Progenitor cell of endocrine pancreas (in vitro differentiated cells): ENCODE measurements around the gene ZNF407. TPM values are rescaled to one million over a fixed set of nuclear protein-coding genes. Genes with fewer than 3 reads are reported as not detected.

Source experiments
- DNase-seq: peaks from one replicate; pipeline ENCODE4 v3.0.0; 2021; ENCODE audit warnings: low spot score; ENCODE audit not compliant: unreplicated experiment
- H3K27ac Mint-ChIP-seq: 2 replicates; pipeline ENCODE4 v1.8.0; 2021; ENCODE audit warnings: mild to moderate bottlenecking, moderate library complexity, mixed read lengths
- H3K27me3 Mint-ChIP-seq: 2 replicates; pipeline ENCODE4 v1.8.0; 2021; ENCODE audit warnings: mixed read lengths
- H3K36me3 Mint-ChIP-seq: 2 replicates; pipeline ENCODE4 v1.8.0; 2022; ENCODE audit warnings: mixed read lengths; ENCODE audit not compliant: insufficient read depth
- H3K4me1 Mint-ChIP-seq: 2 replicates; pipeline ENCODE4 v1.8.0; 2021; ENCODE audit warnings: low read depth, mixed read lengths
- H3K4me3 Mint-ChIP-seq: 2 replicates; pipeline ENCODE4 v1.8.0; 2021; ENCODE audit warnings: low read depth, mild to moderate bottlenecking, moderate library complexity, mixed read lengths
- H3K9me3 Mint-ChIP-seq: 2 replicates; pipeline ENCODE4 v1.8.0; 2021; ENCODE audit warnings: low read depth, mixed read lengths
- total RNA-seq: library from RNA; stranded (reverse); gene quantifications from 2 replicates; pipeline ENCODE4 v1.2.1, GENCODE V29; 2021
- TF ChIP-seq, protein P1 (sequence below): fragments of 200-600 bp; sonication (generic); IDR thresholded peaks from one replicate; pipeline ENCODE4 v1.5.0; 2021; ENCODE audit warnings: antibody characterized with exemption, mild to moderate bottlenecking; ENCODE audit not compliant: unreplicated experiment

The ZNF407 gene
- total RNA-seq, 1 donor from 2014 or later: 18.1 TPM

DNA sequence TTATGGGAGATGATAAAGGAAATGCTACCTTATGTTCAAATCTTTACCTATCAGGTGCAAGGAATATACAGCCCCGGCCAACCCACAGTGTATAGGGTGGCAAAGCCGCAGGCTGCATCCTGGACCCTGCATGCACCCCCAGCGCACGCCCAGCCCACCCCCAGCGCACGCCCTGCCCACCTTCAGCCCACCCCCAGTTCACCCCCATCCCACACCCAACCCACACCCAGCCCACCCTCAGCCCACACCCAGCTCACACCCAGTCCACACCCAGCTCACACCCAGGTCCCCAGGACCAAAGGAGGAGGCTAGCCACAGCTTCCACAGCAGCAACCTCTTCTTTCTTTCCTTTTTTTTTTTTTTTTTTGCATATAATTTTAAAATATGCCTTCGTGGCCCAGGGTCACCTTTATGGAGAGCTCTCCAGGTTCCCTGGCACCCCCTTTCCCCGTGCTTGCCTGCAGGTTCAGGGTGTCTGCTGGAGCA lies 490.4 kb downstream of the ZNF407 start:
- no peak for DNase-seq
- Mint-ChIP-seq H3K4me1 (no peaks in the 10 kb centered on the region), H3K27me3 (no peaks in the 10 kb centered on the region), H3K27ac (no peak overlapping the region), H3K36me3 (no peaks in the 10 kb centered on the region), H3K9me3 (peaks cover under 1% of the 10 kb centered on the region), H3K4me3 (no peak overlapping the region)
- TF ChIP-seq, protein P1, sequence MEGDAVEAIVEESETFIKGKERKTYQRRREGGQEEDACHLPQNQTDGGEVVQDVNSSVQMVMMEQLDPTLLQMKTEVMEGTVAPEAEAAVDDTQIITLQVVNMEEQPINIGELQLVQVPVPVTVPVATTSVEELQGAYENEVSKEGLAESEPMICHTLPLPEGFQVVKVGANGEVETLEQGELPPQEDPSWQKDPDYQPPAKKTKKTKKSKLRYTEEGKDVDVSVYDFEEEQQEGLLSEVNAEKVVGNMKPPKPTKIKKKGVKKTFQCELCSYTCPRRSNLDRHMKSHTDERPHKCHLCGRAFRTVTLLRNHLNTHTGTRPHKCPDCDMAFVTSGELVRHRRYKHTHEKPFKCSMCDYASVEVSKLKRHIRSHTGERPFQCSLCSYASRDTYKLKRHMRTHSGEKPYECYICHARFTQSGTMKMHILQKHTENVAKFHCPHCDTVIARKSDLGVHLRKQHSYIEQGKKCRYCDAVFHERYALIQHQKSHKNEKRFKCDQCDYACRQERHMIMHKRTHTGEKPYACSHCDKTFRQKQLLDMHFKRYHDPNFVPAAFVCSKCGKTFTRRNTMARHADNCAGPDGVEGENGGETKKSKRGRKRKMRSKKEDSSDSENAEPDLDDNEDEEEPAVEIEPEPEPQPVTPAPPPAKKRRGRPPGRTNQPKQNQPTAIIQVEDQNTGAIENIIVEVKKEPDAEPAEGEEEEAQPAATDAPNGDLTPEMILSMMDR: no peak

DNA sequence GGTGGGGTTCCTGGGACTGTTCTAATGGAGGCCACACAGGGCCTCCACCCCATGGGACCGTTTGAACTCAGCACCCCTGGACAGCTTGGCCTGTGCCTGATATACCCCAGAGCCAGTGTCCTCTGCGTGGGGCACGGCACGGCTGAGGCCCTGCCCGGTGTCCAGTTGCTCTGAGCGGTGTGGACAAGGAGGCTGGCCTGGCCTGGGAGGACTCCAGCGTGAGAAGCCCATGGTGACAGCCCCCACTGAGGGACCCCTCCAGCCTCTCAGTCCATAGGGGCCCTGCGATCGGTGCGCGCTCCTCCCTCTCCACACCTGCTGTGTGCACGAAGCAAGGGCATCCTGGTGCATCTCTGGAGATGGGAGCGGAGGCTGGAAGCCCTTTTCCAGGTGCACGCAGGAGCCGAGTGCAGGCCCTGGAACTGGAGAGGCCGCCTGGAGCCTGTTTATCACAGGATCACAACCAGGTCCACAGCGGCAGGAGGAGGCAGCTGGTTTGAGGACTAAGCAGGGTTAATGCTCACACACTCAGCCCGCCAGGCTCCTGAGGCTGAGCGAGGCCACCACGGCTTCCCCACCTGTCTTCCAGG lies 491.0 kb downstream of the ZNF407 start:
- Mint-ChIP-seq H3K4me3 (no peak overlapping the region), H3K36me3 (no peaks in the 10 kb centered on the region), H3K9me3 (no peaks in the 10 kb centered on the region), H3K4me1 (no peaks in the 10 kb centered on the region), H3K27me3 (no peaks in the 10 kb centered on the region), H3K27ac (no peak overlapping the region)
- TF ChIP-seq, protein P1: no peak
- DNase-seq: no peak

DNA sequence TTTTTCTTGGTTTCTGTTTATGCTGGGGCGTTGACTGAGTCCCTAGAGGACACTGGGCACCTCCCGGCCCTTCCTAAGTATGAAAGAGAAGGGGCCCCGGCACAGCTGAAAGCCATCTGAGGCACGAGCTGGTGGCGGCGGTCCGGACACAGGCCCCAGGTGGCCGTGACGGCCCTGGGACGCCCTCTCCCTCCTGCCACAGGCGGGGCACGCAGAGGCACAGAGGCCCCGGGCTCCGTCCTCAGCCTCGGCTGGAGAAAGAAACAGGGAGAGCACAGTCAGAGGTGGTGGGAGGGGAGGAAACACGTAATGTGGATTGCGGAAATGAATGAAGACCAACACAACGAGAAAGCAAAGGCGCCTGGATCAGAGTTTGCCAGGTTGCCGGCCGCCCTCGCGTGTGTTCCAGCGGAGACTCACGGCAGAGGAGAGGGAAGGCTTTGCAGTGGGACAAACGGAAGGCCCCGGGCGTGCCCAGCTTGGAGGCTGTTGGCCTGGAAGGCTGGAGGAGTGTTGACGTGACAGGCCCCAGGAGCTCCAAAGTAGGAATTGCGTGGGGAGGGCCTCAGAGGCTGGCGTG lies 492.2 kb downstream of the ZNF407 start:
- H3K9me3 Mint-ChIP-seq: no peaks in the 10 kb centered on the region
- H3K4me3 Mint-ChIP-seq: no peak overlapping the region
- no peaks in the 10 kb centered on the region for H3K4me1 Mint-ChIP-seq
- DNase-seq: no peak
- no peaks in the 10 kb centered on the region for H3K27me3 Mint-ChIP-seq
- no peaks in the 10 kb centered on the region for H3K36me3 Mint-ChIP-seq
- TF ChIP-seq, protein P1: no peak
- H3K27ac Mint-ChIP-seq: no peak overlapping the region

DNA sequence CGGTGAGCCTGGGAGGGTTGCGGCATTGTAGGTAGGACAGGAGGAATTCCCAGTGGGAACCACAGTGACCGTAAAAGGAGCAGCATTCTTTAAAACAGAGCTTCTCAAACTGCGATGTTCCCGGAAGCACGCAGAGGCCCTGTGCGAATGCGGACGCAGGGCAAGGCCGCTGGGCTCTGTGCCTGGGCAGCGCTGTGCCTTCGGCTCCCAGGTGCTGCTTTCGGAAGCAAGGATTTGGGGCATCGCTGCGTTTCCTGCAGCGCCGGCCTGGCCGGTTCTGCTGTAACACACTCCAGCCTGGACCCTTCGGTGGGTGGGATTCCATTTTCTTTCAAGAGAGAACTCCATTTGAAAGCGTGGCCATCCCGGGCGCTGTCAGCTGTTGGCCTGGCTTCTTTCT lies 492.7 kb downstream of the ZNF407 start:
- TF ChIP-seq, protein P1: no peak

DNA sequence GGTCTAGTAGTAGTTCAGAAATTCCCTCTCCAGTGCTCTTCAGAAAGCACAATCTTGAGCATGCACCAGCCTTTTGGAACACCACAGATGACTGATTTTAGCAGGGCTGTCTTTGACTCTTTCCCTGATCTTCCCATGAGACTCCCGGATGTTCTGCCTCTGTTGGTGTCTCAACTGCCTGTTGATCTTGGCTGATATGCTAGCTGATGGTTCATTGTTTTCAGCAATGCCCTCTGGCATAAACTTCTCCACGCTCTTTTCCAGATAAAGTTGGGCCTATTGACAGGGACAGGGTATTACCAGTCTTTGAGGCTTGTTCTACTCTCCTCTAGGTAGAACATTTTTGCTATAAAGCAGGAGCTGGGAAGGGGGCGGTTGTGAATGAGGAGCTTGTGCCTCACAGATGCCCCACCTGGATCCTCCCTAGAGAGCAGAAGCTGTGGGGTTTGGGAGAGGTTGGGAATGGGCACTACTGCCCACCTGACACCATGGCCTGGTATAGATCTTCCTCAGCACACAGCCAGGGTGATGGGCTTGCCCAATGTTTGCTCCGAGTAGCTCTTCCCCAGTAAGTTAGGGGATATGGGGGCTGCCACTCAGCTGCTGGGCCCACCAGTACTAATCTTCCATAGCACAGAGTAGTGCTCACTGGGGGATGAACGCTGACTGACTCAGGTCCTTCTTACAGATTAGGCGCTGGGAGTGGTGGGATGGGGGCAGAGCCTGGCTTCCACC lies 500.0 kb downstream of the ZNF407 start:
- Mint-ChIP-seq H3K27ac (no peak overlapping the region), H3K9me3 (peaks cover 23% of the 10 kb centered on the region), H3K27me3 (no peaks in the 10 kb centered on the region), H3K36me3 (peaks cover 4% of the 10 kb centered on the region), H3K4me3 (no peak overlapping the region), H3K4me1 (no peaks in the 10 kb centered on the region)
- TF ChIP-seq, protein P1: no peak
- DNase-seq: no peak

More for the DNA sequence above, 492.7 kb downstream of the ZNF407 start:
- peaks cover 2% of the 10 kb centered on the region for H3K9me3 Mint-ChIP-seq
- no peak overlapping the region for H3K27ac Mint-ChIP-seq
- no peak overlapping the region for H3K4me3 Mint-ChIP-seq
- H3K36me3 Mint-ChIP-seq: peaks cover under 1% of the 10 kb centered on the region
- no peaks in the 10 kb centered on the region for H3K4me1 Mint-ChIP-seq
- H3K27me3 Mint-ChIP-seq: no peaks in the 10 kb centered on the region
- DNase-seq: no peak
